GM19452 (cell line): Measurements from ENCODE around the gene PLA2G5.
"Not testable (repeated sequence)": the region's sequence is repeated elsewhere in the genome, so short reads cannot be mapped to it uniquely, and the experiment has no call there.

Experiments
- ATAC-seq: cut with Tn5 transposase; IDR thresholded peaks from one replicate; pipeline ENCODE4 v1.9.1; 2021; ENCODE audit not compliant: unreplicated experiment

The PLA2G5 gene

GRCh38 chr1:20069874-20070273 is at the start of gene PLA2G5:
PLA2G5 (plus strand) TSS chr1:20070194; CDS start chr1:20084831, 14,637 bp downstream.
- ATAC-seq: no peak

GRCh38 chr1:20028125-20028524 is 41.9 kb upstream of the PLA2G5 start:
- ATAC-seq: no peak

- ATAC-seq: no peak
Measured at GRCh38 chr1:20028726-20029125, 41.3 kb upstream of the PLA2G5 start.

- no peak for ATAC-seq
Measured at GRCh38 chr1:20029178-20029912, 40.6 kb upstream of the PLA2G5 start.

- not testable (repeated sequence) for ATAC-seq
Measured at GRCh38 chr1:20030436-20031151, 39.4 kb upstream of the PLA2G5 start.

GRCh38 chr1:20031161-20031560 is 38.8 kb upstream of the PLA2G5 start:
- no peak for ATAC-seq

GRCh38 chr1:20031836-20032235 is 38.2 kb upstream of the PLA2G5 start:
- ATAC-seq: no peak

- no peak for ATAC-seq
Measured at GRCh38 chr1:20032425-20032824, 37.6 kb upstream of the PLA2G5 start.

GRCh38 chr1:20033420-20033819 is 36.6 kb upstream of the PLA2G5 start:
- ATAC-seq: no peak

GRCh38 chr1:20035114-20035513 is 34.9 kb upstream of the PLA2G5 start:
- ATAC-seq: no peak

- ATAC-seq: no peak
Measured at GRCh38 chr1:20037877-20038276, 32.1 kb upstream of the PLA2G5 start.

GRCh38 chr1:20047096-20047495 is 22.9 kb upstream of the PLA2G5 start:
- no peak for ATAC-seq

- ATAC-seq: no peak
Measured at GRCh38 chr1:20048563-20048962, 21.4 kb upstream of the PLA2G5 start.

GRCh38 chr1:20049056-20049798 is 20.8 kb upstream of the PLA2G5 start:
- not testable (repeated sequence) for ATAC-seq

- no peak for ATAC-seq
Measured at GRCh38 chr1:20051218-20051829, 18.7 kb upstream of the PLA2G5 start.

GRCh38 chr1:20052386-20052785 is 17.6 kb upstream of the PLA2G5 start:
- ATAC-seq: no peak

- ATAC-seq: no peak
Measured at GRCh38 chr1:20057886-20058420, 12.0 kb upstream of the PLA2G5 start.

GRCh38 chr1:20058531-20058930 is 11.5 kb upstream of the PLA2G5 start:
- ATAC-seq: no peak

GRCh38 chr1:20059847-20060246 is 10.1 kb upstream of the PLA2G5 start:
- no peak for ATAC-seq

GRCh38 chr1:20060791-20061190 is 9.2 kb upstream of the PLA2G5 start:
- not testable (repeated sequence) for ATAC-seq

GRCh38 chr1:20061866-20062265 is 8.1 kb upstream of the PLA2G5 start:
- no peak for ATAC-seq
